Liver (tissue), 9 donors: ENCODE results near the gene MTA3. TPM values are rescaled to one million over a fixed set of nuclear protein-coding genes. Genes with fewer than 3 reads are reported as not detected.

ENCODE experiments used
- DNase-seq: peaks from one replicate; pipeline ENCODE4 v3.0.0-alpha.2; 2017; ENCODE audit warnings: low spot score
- H3K27ac ChIP-seq, 2 donors: one replicate each; pipeline ENCODE4 v1.7.0; 2013; ENCODE audit warnings: inconsistent platforms in 2 of 2, low read length in 2 of 2, control low read depth in 1 of 2, low read depth in 1 of 2, mild to moderate bottlenecking in 1 of 2
- H3K27me3 ChIP-seq, 4 donors: one replicate each; pipeline versions ENCODE4 v1.6.1 to v1.7.0; 2013; ENCODE audit warnings: low read length in 3 of 4, inconsistent platforms in 1 of 4, mild to moderate bottlenecking in 1 of 4, moderate library complexity in 1 of 4; ENCODE audit not compliant: control insufficient read depth in 4 of 4, insufficient read depth in 4 of 4
- H3K36me3 ChIP-seq, 4 donors: one replicate each; pipeline versions ENCODE4 v1.6.1 to v1.7.0; 2013; ENCODE audit warnings: low read length in 3 of 4, mild to moderate bottlenecking in 3 of 4, low read depth in 1 of 4, moderate library complexity in 1 of 4; ENCODE audit not compliant: control insufficient read depth in 4 of 4, insufficient read depth in 3 of 4
- H3K4me1 ChIP-seq, 4 donors: one replicate each; pipeline versions ENCODE4 v1.6.1 to v1.7.0; 2013; ENCODE audit warnings: low read length in 3 of 4, mild to moderate bottlenecking in 3 of 4, moderate library complexity in 1 of 4; ENCODE audit not compliant: control insufficient read depth in 4 of 4, insufficient read depth in 4 of 4
- H3K4me3 ChIP-seq, 3 donors: one replicate each; pipeline versions ENCODE4 v1.6.1 to v1.7.0; 2013; ENCODE audit warnings: low read length in 3 of 3, control low read depth in 1 of 3, low read depth in 1 of 3, mild to moderate bottlenecking in 1 of 3
- H3K9ac ChIP-seq, 2 donors: one replicate each; pipeline ENCODE4 v1.7.0; 2013; ENCODE audit warnings: low read length in 2 of 2, mild to moderate bottlenecking in 2 of 2, moderate library complexity in 2 of 2, control low read depth in 1 of 2, low read depth in 1 of 2
- H3K9me3 ChIP-seq, 4 donors: one replicate each; pipeline versions ENCODE4 v1.6.1 to v1.7.0; 2013; ENCODE audit warnings: low read length in 3 of 4; ENCODE audit not compliant: control insufficient read depth in 4 of 4
- ATF3 ChIP-seq: IDR thresholded peaks from 2 replicates; pipeline ENCODE4 v1.6.1; 2016; ENCODE audit warnings: antibody characterized with exemption
- CTCF ChIP-seq: fragments of 150-350 bp; IDR thresholded peaks from 2 replicates; pipeline ENCODE4 v1.5.1; 2017; ENCODE audit warnings: improper control_type of control experiment, low read depth, low read length; ENCODE audit not compliant: missing input control
- EGR1 ChIP-seq, 2 donors: IDR thresholded peaks; 2 replicates each; pipeline ENCODE4 v1.6.1; 2016 to 2018; ENCODE audit warnings: antibody characterized with exemption in 2 of 2, low read depth in 2 of 2
- FOXA1 ChIP-seq: IDR thresholded peaks from 2 replicates; pipeline ENCODE4 v1.6.1; 2016; ENCODE audit warnings: antibody characterized with exemption
- FOXA2 ChIP-seq: IDR thresholded peaks from 2 replicates; pipeline ENCODE4 v1.6.1; 2016; ENCODE audit warnings: antibody characterized with exemption
- GABPA ChIP-seq, 2 donors: IDR thresholded peaks in 1 of 2; conservative IDR thresholded peaks in 1 of 2; 2 replicates each; pipeline ENCODE4 v1.6.1; 2016; ENCODE audit warnings: antibody characterized with exemption in 2 of 2, mild to moderate bottlenecking in 1 of 2, moderate library complexity in 1 of 2
- HNF4A ChIP-seq, 2 donors: conservative IDR thresholded peaks; 2 replicates each; pipeline ENCODE4 v1.6.1; 2016; ENCODE audit warnings: antibody characterized with exemption in 2 of 2, mild to moderate bottlenecking in 2 of 2
- HNF4G ChIP-seq: IDR thresholded peaks from 2 replicates; pipeline ENCODE4 v1.6.1; 2016; ENCODE audit warnings: antibody characterized with exemption
- JUND ChIP-seq, 2 donors: IDR thresholded peaks; 2 replicates each; pipeline ENCODE4 v1.6.1; 2016; ENCODE audit warnings: antibody characterized with exemption in 2 of 2
- MAX ChIP-seq: IDR thresholded peaks from 2 replicates; pipeline ENCODE4 v1.6.1; 2016; ENCODE audit warnings: antibody characterized with exemption
- RAD21 ChIP-seq, 2 donors: IDR thresholded peaks; 2 replicates each; pipeline ENCODE4 v1.6.1; 2016; ENCODE audit warnings: antibody characterized with exemption in 2 of 2, mild to moderate bottlenecking in 2 of 2
- REST ChIP-seq: IDR thresholded peaks from 2 replicates; pipeline ENCODE4 v1.6.1; 2016; ENCODE audit warnings: antibody characterized with exemption, mild to moderate bottlenecking
- RXRA ChIP-seq, 2 donors: IDR thresholded peaks; 2 replicates each; pipeline ENCODE4 v1.6.1; 2017 to 2018; ENCODE audit warnings: antibody characterized with exemption in 2 of 2, mild to moderate bottlenecking in 1 of 2
- SP1 ChIP-seq: IDR thresholded peaks from 2 replicates; pipeline ENCODE4 v1.6.1; 2018; ENCODE audit warnings: antibody characterized with exemption, mild to moderate bottlenecking
- TAF1 ChIP-seq: conservative IDR thresholded peaks from 2 replicates; pipeline ENCODE4 v1.6.1; 2016; ENCODE audit warnings: antibody characterized with exemption, mild to moderate bottlenecking
- YY1 ChIP-seq: IDR thresholded peaks from 2 replicates; pipeline ENCODE4 v1.6.1; 2016; ENCODE audit warnings: antibody characterized with exemption, mild to moderate bottlenecking
- ZBTB33 ChIP-seq: IDR thresholded peaks from 2 replicates; pipeline ENCODE4 v1.6.1; 2016; ENCODE audit warnings: antibody characterized with exemption
- WGBS: extraction: QIAGEN DNeasy Blood & Tissue Kit; methylation state at CpG from one replicate; pipeline ENCODE4 v1.1.7; 2013; 5-methylcytosine and 5-hydroxymethylcytosine counted together
- polyA plus RNA-seq, 2 donors: library from polyadenylated mRNA; stranded (reverse) in 1 of 2; unstranded in 1 of 2; fragments of 200-250 nt in 1 of 2; fragments of >200 nt in 1 of 2; fragmentation: Nextera tagmentation in 1 of 2; extraction: Ambion mirVana in 1 of 2; gene quantifications; one replicate each; pipeline versions ENCODE4 v1.2.1 to v1.2.3, GENCODE V29; 2013 to 2015
- total RNA-seq, 2 donors: library from RNA; depleted of rRNA; stranded (reverse); fragments of >200 nt; gene quantifications; one replicate each; pipeline ENCODE4 v1.2.3, GENCODE V29; 2014
- donor health status: healthy.
- donor health status: healthy.
- donor health status: healthy.
- donor health status: healthy.
- donor health status: healthy.

Gene MTA3
- total and polyA plus RNA-seq, 4 donors, result 5.5 to 10.3 (median 6.8) TPM

- TF ChIP-seq SP1 (no peak), RXRA (IDR thresholded peaks at IDR 0.05) (no peak), GABPA (IDR thresholded peaks at IDR 0.05 in 1 of 2, conservative IDR thresholded peaks at IDR 0.05 in 1 of 2) (no peak), FOXA1 (no peak), YY1 (no peak), TAF1 (no peak), HNF4G (no peak), FOXA2 (no peak), ZBTB33 (no peak), MAX (no peak), RAD21 (IDR thresholded peaks at IDR 0.05) (no peak)
- Histone ChIP-seq H3K36me3 (peaks cover 0 to 14% (median 7%) of the 10 kb centered on the region in 4 donors), H3K27ac (no peak overlapping the region), H3K9me3 (no peaks in the 10 kb centered on the region), H3K9ac (no peak overlapping the region), H3K27me3 (no peaks in the 10 kb centered on the region), H3K4me3 (no peak overlapping the region), H3K4me1 (peaks cover 0 to 4% (median under 1%) of the 10 kb centered on the region in 4 donors)
- 92% methylated on average over 16 of the region's 16 CpGs for WGBS
- DNase-seq, result no peak
Observed at GRCh38 chr2:42767080-42767898, 198.9 kb downstream of the MTA3 start.

- H3K4me1 ChIP-seq, result peaks cover 0 to 4% (median under 1%) of the 10 kb centered on the region in 4 donors
- no peak overlapping the region for H3K4me3 ChIP-seq
- no peak for DNase-seq
- 91% methylated on average over 14 of the region's 14 CpGs for WGBS
- H3K27me3 ChIP-seq, result no peaks in the 10 kb centered on the region
- no peaks in the 10 kb centered on the region for H3K9me3 ChIP-seq
- TF ChIP-seq REST, result no peak
- no peak for TF ChIP-seq JUND (IDR thresholded peaks at IDR 0.05)
- no peak for TF ChIP-seq YY1
- TF ChIP-seq RXRA (IDR thresholded peaks at IDR 0.05), result no peak
- no peak for TF ChIP-seq EGR1 (IDR thresholded peaks at IDR 0.05; ENCODE audit: low read depth in 2 of 2)
- TF ChIP-seq ATF3, result no peak
- TF ChIP-seq HNF4A (conservative IDR thresholded peaks at IDR 0.05), result no peak
- TF ChIP-seq MAX, result no peak
- TF ChIP-seq CTCF, result no peak
- no peak for TF ChIP-seq HNF4G
- TF ChIP-seq FOXA1, result no peak
- no peak for TF ChIP-seq RAD21 (IDR thresholded peaks at IDR 0.05)
- TF ChIP-seq FOXA2, result no peak
- peaks cover 0 to 14% (median 7%) of the 10 kb centered on the region in 4 donors for H3K36me3 ChIP-seq
- H3K9ac ChIP-seq, result no peak overlapping the region
- H3K27ac ChIP-seq, result no peak overlapping the region
Observed at GRCh38 chr2:42767899-42768705, 199.7 kb downstream of the MTA3 start.
